Neural cell (in vitro differentiated cells): ENCODE measurements around the gene CCSER2. TPM values are rescaled to one million over a fixed set of nuclear protein-coding genes. Genes with fewer than 3 reads are reported as not detected.

ENCODE experiments used
- H2AFZ ChIP-seq: fragments of 200-600, 300-800 bp; sonication (generic), shearing (Covaris generic); 2 replicates; pipeline ENCODE4 v1.6.0; 2014; ENCODE audit warnings: low read depth, mild to moderate bottlenecking, antibody characterized with exemption, low read length, moderate library complexity
- H3F3A ChIP-seq: fragments of 200-600 bp; shearing (Covaris generic); 2 replicates; pipeline ENCODE4 v1.6.1; 2016; ENCODE audit warnings: mild to moderate bottlenecking, moderate library complexity, mixed read lengths, antibody characterized with exemption, low read length; ENCODE audit not compliant: insufficient read depth, poor library complexity, severe bottlenecking
- H3K27ac ChIP-seq: fragments of 200-600, 300-800 bp; sonication (generic), shearing (Covaris generic); 2 replicates; pipeline ENCODE4 v1.5.1; 2014; ENCODE audit warnings: mild to moderate bottlenecking, low read length, moderate library complexity
- H3K27me3 ChIP-seq: fragments of 300-800, 200-600 bp; sonication (generic), shearing (Covaris generic); 2 replicates; pipeline ENCODE4 v1.6.0; 2014; ENCODE audit warnings: mild to moderate bottlenecking, low read depth, low read length, moderate library complexity; ENCODE audit not compliant: insufficient read depth
- H3K36me3 ChIP-seq: fragments of 300-800, 200-600 bp; sonication (generic), shearing (Covaris generic); 2 replicates; pipeline ENCODE4 v1.5.1; 2014; ENCODE audit warnings: mild to moderate bottlenecking, antibody characterized with exemption, low read length, moderate library complexity; ENCODE audit not compliant: insufficient read depth
- H3K4me2 ChIP-seq: fragments of 300-800, 200-600 bp; sonication (generic), shearing (Covaris generic); 2 replicates; pipeline ENCODE4 v1.6.0; 2014; ENCODE audit warnings: mild to moderate bottlenecking, low read length
- H3K4me3 ChIP-seq: fragments of 300-800, 200-600 bp; sonication (generic), shearing (Covaris generic); 2 replicates; pipeline ENCODE4 v1.5.1; 2014; ENCODE audit warnings: mild to moderate bottlenecking, low read length, moderate library complexity
- H3K79me2 ChIP-seq: fragments of 200-600 bp; shearing (Covaris generic); replicated peaks from 2 replicates; pipeline ENCODE4 v1.6.0; 2014; ENCODE audit warnings: mild to moderate bottlenecking, low read length, moderate library complexity; ENCODE audit not compliant: insufficient read depth
- H3K9ac ChIP-seq: fragments of 300-800, 200-600 bp; sonication (generic), shearing (Covaris generic); 2 replicates; pipeline ENCODE4 v1.6.1; 2016; ENCODE audit warnings: mild to moderate bottlenecking, low read length, mixed read lengths
- H3K9me2 ChIP-seq: fragments of 200-600 bp; shearing (Covaris generic); 2 replicates; pipeline ENCODE4 v1.6.1; 2016; ENCODE audit warnings: mild to moderate bottlenecking, low read length, mixed read lengths; ENCODE audit not compliant: insufficient read depth
- H3K9me3 ChIP-seq: fragments of 200-600, 300-800 bp; sonication (generic), shearing (Covaris generic); 2 replicates; pipeline ENCODE4 v1.6.1; 2016; ENCODE audit warnings: mild to moderate bottlenecking, mixed run types, low read length, moderate library complexity, mixed read lengths
- H4K20me1 ChIP-seq: fragments of 200-600 bp; shearing (Covaris generic); 2 replicates; pipeline ENCODE4 v1.6.1; 2016; ENCODE audit warnings: mild to moderate bottlenecking, mixed run types; ENCODE audit not compliant: insufficient read depth
- CTCF ChIP-seq: fragments of 450-650 bp; IDR thresholded peaks from 2 replicates; pipeline ENCODE4 v1.5.1; 2014; ENCODE audit warnings: antibody characterized with exemption, mild to moderate bottlenecking, moderate library complexity; ENCODE audit not compliant: poor library complexity, severe bottlenecking
- EP300 ChIP-seq: fragments of 450-650 bp; conservative IDR thresholded peaks from 2 replicates; pipeline ENCODE4 v1.6.1; 2014; ENCODE audit warnings: antibody characterized with exemption, mild to moderate bottlenecking, moderate library complexity; ENCODE audit not compliant: poor library complexity, severe bottlenecking
- EZH2 ChIP-seq: fragments of 200-600, 300-800 bp; shearing (Covaris generic), sonication (generic); IDR thresholded peaks from 2 replicates; pipeline ENCODE4 v1.6.1; 2014; ENCODE audit warnings: antibody characterized with exemption, low read length, borderline replicate concordance, mild to moderate bottlenecking; ENCODE audit not compliant: insufficient read depth, poor library complexity, severe bottlenecking
- MXI1 ChIP-seq: fragments of 450-650 bp; conservative IDR thresholded peaks from 2 replicates; pipeline ENCODE4 v1.6.1; 2014; ENCODE audit warnings: antibody characterized with exemption, mild to moderate bottlenecking; ENCODE audit not compliant: poor library complexity, severe bottlenecking
- POLR2AphosphoS5 ChIP-seq: IDR thresholded peaks from 2 replicates; pipeline ENCODE4 v1.6.1; 2012
- RAD21 ChIP-seq: fragments of 450-650 bp; conservative IDR thresholded peaks from 2 replicates; pipeline ENCODE4 v1.6.1; 2014; ENCODE audit warnings: antibody characterized with exemption, mild to moderate bottlenecking, moderate library complexity
- SMC3 ChIP-seq: fragments of 450-650 bp; conservative IDR thresholded peaks from 2 replicates; pipeline ENCODE4 v1.6.1; 2014; ENCODE audit warnings: antibody characterized with exemption, mild to moderate bottlenecking, moderate library complexity; ENCODE audit not compliant: poor library complexity
- TAF1 ChIP-seq: IDR thresholded peaks from 2 replicates; pipeline ENCODE4 v1.6.1; 2012; ENCODE audit warnings: low read depth
- polyA plus RNA-seq: library from polyadenylated mRNA; depleted of rRNA; stranded (reverse); fragments of >200 nt; gene quantifications from 2 replicates; pipeline ENCODE4 v1.2.3, GENCODE V29; 2014
- TF ChIP-seq, protein P1 (sequence below): IDR thresholded peaks from 2 replicates; pipeline ENCODE4 v1.6.1; 2012; ENCODE audit warnings: borderline replicate concordance

Gene CCSER2
- polyA plus RNA-seq, 1 donor from 2014 or later, result 38.3 TPM

GRCh38 chr10:84523526-84523925 lies 195.1 kb downstream of the CCSER2 start:
- Histone ChIP-seq H3F3A (no peaks in the 10 kb centered on the region), H3K9me3 (no peaks in the 10 kb centered on the region), H2AFZ (no peak overlapping the region), H3K4me3 (no peak overlapping the region), H4K20me1 (no peaks in the 10 kb centered on the region), H3K9me2 (no peaks in the 10 kb centered on the region), H3K9ac (no peak overlapping the region), H3K79me2 (no peaks in the 10 kb centered on the region), H3K27me3 (no peaks in the 10 kb centered on the region), H3K36me3 (no peaks in the 10 kb centered on the region), H3K4me2 (no peak overlapping the region), H3K27ac (no peak overlapping the region)
- TF ChIP-seq TAF1, result no peak
- no peak for TF ChIP-seq SMC3
- no peak for TF ChIP-seq CTCF
- TF ChIP-seq, protein P1, sequence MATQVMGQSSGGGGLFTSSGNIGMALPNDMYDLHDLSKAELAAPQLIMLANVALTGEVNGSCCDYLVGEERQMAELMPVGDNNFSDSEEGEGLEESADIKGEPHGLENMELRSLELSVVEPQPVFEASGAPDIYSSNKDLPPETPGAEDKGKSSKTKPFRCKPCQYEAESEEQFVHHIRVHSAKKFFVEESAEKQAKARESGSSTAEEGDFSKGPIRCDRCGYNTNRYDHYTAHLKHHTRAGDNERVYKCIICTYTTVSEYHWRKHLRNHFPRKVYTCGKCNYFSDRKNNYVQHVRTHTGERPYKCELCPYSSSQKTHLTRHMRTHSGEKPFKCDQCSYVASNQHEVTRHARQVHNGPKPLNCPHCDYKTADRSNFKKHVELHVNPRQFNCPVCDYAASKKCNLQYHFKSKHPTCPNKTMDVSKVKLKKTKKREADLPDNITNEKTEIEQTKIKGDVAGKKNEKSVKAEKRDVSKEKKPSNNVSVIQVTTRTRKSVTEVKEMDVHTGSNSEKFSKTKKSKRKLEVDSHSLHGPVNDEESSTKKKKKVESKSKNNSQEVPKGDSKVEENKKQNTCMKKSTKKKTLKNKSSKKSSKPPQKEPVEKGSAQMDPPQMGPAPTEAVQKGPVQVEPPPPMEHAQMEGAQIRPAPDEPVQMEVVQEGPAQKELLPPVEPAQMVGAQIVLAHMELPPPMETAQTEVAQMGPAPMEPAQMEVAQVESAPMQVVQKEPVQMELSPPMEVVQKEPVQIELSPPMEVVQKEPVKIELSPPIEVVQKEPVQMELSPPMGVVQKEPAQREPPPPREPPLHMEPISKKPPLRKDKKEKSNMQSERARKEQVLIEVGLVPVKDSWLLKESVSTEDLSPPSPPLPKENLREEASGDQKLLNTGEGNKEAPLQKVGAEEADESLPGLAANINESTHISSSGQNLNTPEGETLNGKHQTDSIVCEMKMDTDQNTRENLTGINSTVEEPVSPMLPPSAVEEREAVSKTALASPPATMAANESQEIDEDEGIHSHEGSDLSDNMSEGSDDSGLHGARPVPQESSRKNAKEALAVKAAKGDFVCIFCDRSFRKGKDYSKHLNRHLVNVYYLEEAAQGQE, result no peak
- no peak for TF ChIP-seq EZH2
- TF ChIP-seq RAD21, result no peak
- TF ChIP-seq MXI1, result no peak
- no peak for TF ChIP-seq POLR2AphosphoS5
- TF ChIP-seq EP300, result no peak

DNA sequence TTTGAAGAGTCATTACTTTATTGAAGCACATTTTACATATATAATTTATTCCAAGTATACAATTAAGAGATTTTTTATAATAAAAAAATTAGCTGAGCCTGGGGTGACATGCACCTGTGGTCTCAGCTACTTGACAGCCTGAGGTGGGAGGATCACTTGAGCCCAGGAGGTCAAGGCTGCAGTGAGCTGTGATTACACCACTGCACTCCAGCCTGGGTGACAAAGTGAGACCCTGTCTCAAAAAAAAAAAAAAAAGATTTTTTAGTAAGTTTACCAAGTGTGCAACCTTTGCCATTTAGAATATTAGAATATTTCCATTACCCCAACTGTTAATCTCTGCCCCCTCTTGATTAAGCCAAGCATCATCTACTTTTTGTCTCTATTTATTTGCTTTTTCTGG lies 196.0 kb downstream of the CCSER2 start:
- TF ChIP-seq POLR2AphosphoS5 (no peak), CTCF (no peak), EP300 (no peak), MXI1 (no peak), TAF1 (no peak), EZH2 (no peak), RAD21 (no peak), SMC3 (no peak)
- TF ChIP-seq, protein P1, result no peak
- Histone ChIP-seq H4K20me1 (no peaks in the 10 kb centered on the region), H3F3A (no peaks in the 10 kb centered on the region), H3K9me2 (no peaks in the 10 kb centered on the region), H3K9me3 (no peaks in the 10 kb centered on the region), H3K9ac (no peak overlapping the region), H3K4me3 (no peak overlapping the region), H2AFZ (no peak overlapping the region), H3K27me3 (no peaks in the 10 kb centered on the region), H3K27ac (no peak overlapping the region), H3K4me2 (no peak overlapping the region), H3K79me2 (no peaks in the 10 kb centered on the region), H3K36me3 (no peaks in the 10 kb centered on the region)
